ENCODE data around the gene GC.

- TF ChIP-seq CTCF (conservative IDR thresholded peaks at IDR 0.05; ENCODE audit: low read length): no peak
- no peak for TF ChIP-seq EZH2phosphoT487 (IDR thresholded peaks at IDR 0.05; ENCODE audit: borderline replicate concordance, low read depth, low read length)
Observed at GRCh38 chr4:71732066-71732465, 51.8 kb downstream of the GC start.
